Liver (tissue), 9 donors: ENCODE data around the gene CHRM4. TPM values are rescaled to one million over a fixed set of nuclear protein-coding genes. Genes with fewer than 3 reads are reported as not detected.

Source experiments
- DNase-seq: peaks from one replicate; pipeline ENCODE4 v3.0.0-alpha.2; 2017; ENCODE audit warnings: low spot score
- H3K27ac ChIP-seq, 2 donors: one replicate each; pipeline ENCODE4 v1.7.0; 2013; ENCODE audit warnings: inconsistent platforms in 2 of 2, low read length in 2 of 2, control low read depth in 1 of 2, low read depth in 1 of 2, mild to moderate bottlenecking in 1 of 2
- H3K27me3 ChIP-seq, 4 donors: one replicate each; pipeline versions ENCODE4 v1.6.1 to v1.7.0; 2013; ENCODE audit warnings: low read length in 3 of 4, inconsistent platforms in 1 of 4, mild to moderate bottlenecking in 1 of 4, moderate library complexity in 1 of 4; ENCODE audit not compliant: control insufficient read depth in 4 of 4, insufficient read depth in 4 of 4
- H3K36me3 ChIP-seq, 4 donors: one replicate each; pipeline versions ENCODE4 v1.6.1 to v1.7.0; 2013; ENCODE audit warnings: low read length in 3 of 4, mild to moderate bottlenecking in 3 of 4, low read depth in 1 of 4, moderate library complexity in 1 of 4; ENCODE audit not compliant: control insufficient read depth in 4 of 4, insufficient read depth in 3 of 4
- H3K4me1 ChIP-seq, 4 donors: one replicate each; pipeline versions ENCODE4 v1.6.1 to v1.7.0; 2013; ENCODE audit warnings: low read length in 3 of 4, mild to moderate bottlenecking in 3 of 4, moderate library complexity in 1 of 4; ENCODE audit not compliant: control insufficient read depth in 4 of 4, insufficient read depth in 4 of 4
- H3K4me3 ChIP-seq, 3 donors: one replicate each; pipeline versions ENCODE4 v1.6.1 to v1.7.0; 2013; ENCODE audit warnings: low read length in 3 of 3, control low read depth in 1 of 3, low read depth in 1 of 3, mild to moderate bottlenecking in 1 of 3
- H3K9ac ChIP-seq, 2 donors: one replicate each; pipeline ENCODE4 v1.7.0; 2013; ENCODE audit warnings: low read length in 2 of 2, mild to moderate bottlenecking in 2 of 2, moderate library complexity in 2 of 2, control low read depth in 1 of 2, low read depth in 1 of 2
- H3K9me3 ChIP-seq, 4 donors: one replicate each; pipeline versions ENCODE4 v1.6.1 to v1.7.0; 2013; ENCODE audit warnings: low read length in 3 of 4; ENCODE audit not compliant: control insufficient read depth in 4 of 4
- ATF3 ChIP-seq: IDR thresholded peaks from 2 replicates; pipeline ENCODE4 v1.6.1; 2016; ENCODE audit warnings: antibody characterized with exemption
- CTCF ChIP-seq: fragments of 150-350 bp; IDR thresholded peaks from 2 replicates; pipeline ENCODE4 v1.5.1; 2017; ENCODE audit warnings: improper control_type of control experiment, low read depth, low read length; ENCODE audit not compliant: missing input control
- EGR1 ChIP-seq, 2 donors: IDR thresholded peaks; 2 replicates each; pipeline ENCODE4 v1.6.1; 2016 to 2018; ENCODE audit warnings: antibody characterized with exemption in 2 of 2, low read depth in 2 of 2
- FOXA2 ChIP-seq: IDR thresholded peaks from 2 replicates; pipeline ENCODE4 v1.6.1; 2016; ENCODE audit warnings: antibody characterized with exemption
- GABPA ChIP-seq, 2 donors: IDR thresholded peaks in 1 of 2; conservative IDR thresholded peaks in 1 of 2; 2 replicates each; pipeline ENCODE4 v1.6.1; 2016; ENCODE audit warnings: antibody characterized with exemption in 2 of 2, mild to moderate bottlenecking in 1 of 2, moderate library complexity in 1 of 2
- HNF4G ChIP-seq: IDR thresholded peaks from 2 replicates; pipeline ENCODE4 v1.6.1; 2016; ENCODE audit warnings: antibody characterized with exemption
- JUND ChIP-seq, 2 donors: IDR thresholded peaks; 2 replicates each; pipeline ENCODE4 v1.6.1; 2016; ENCODE audit warnings: antibody characterized with exemption in 2 of 2
- MAX ChIP-seq: IDR thresholded peaks from 2 replicates; pipeline ENCODE4 v1.6.1; 2016; ENCODE audit warnings: antibody characterized with exemption
- NR2F2 ChIP-seq: IDR thresholded peaks from 2 replicates; pipeline ENCODE4 v1.6.1; 2016; ENCODE audit warnings: antibody characterized with exemption
- YY1 ChIP-seq: IDR thresholded peaks from 2 replicates; pipeline ENCODE4 v1.6.1; 2016; ENCODE audit warnings: antibody characterized with exemption, mild to moderate bottlenecking
- WGBS: extraction: QIAGEN DNeasy Blood & Tissue Kit; methylation state at CpG from one replicate; pipeline ENCODE4 v1.1.7; 2013; 5-methylcytosine and 5-hydroxymethylcytosine counted together
- polyA plus RNA-seq, 2 donors: library from polyadenylated mRNA; stranded (reverse) in 1 of 2; unstranded in 1 of 2; fragments of 200-250 nt in 1 of 2; fragments of >200 nt in 1 of 2; fragmentation: Nextera tagmentation in 1 of 2; extraction: Ambion mirVana in 1 of 2; gene quantifications; one replicate each; pipeline versions ENCODE4 v1.2.1 to v1.2.3, GENCODE V29; 2013 to 2015
- total RNA-seq, 2 donors: library from RNA; depleted of rRNA; stranded (reverse); fragments of >200 nt; gene quantifications; one replicate each; pipeline ENCODE4 v1.2.3, GENCODE V29; 2014
- donor health status: healthy.
- donor health status: healthy.
- donor health status: healthy.
- donor health status: healthy.
- donor health status: healthy.

The CHRM4 gene
- total and polyA plus RNA-seq, 4 donors: 0.08 to 0.09 TPM; not detected in 2

DNA sequence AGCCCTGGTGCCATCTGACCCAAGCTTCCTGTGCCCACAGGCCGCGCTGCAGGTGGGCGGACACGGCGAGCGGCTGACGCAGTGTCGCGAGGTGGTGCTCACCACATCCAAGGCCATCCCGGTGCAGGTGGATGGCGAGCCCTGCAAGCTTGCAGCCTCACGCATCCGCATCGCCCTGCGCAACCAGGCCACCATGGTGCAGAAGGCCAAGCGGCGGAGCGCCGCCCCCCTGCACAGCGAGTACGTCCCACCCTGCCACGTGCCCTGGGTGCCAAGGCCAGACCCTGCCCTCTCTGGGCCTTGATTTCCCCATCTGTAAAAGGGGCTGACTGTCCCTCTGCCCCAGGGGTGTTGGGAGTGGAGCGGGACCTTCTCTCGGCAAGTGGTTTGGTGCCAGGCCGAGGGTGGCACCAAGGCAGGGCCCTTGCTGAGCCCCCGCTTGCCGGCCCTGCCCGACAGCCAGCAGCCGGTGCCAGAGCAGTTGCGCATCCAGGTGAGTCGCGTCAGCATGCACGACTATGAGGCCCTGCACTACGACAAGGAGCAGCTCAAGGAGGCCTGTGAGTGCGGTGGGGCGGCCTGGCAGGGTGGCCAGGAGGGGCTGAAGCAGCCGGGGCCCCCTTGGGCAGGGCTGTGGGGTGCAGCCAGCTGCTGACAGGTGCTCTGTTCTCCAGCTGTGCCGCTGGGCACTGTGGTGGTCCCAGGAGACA lies 16.0 kb downstream of the CHRM4 start:
- DNase-seq: no peak

GRCh38 chr11:46374815-46375214 lies 16.8 kb downstream of the CHRM4 start:
- no peak for DNase-seq
- H3K4me3 ChIP-seq: no peak overlapping the region
- 93% methylated on average over 15 of the region's 15 CpGs for WGBS
- H3K4me1 ChIP-seq: no peaks in the 10 kb centered on the region
- TF ChIP-seq NR2F2: no peak
- TF ChIP-seq CTCF: no peak
- no peak for TF ChIP-seq GABPA (IDR thresholded peaks at IDR 0.05 in 1 of 2, conservative IDR thresholded peaks at IDR 0.05 in 1 of 2)
- TF ChIP-seq MAX: no peak
- TF ChIP-seq ATF3: no peak
- no peaks in the 10 kb centered on the region for H3K9me3 ChIP-seq
- no peak overlapping the region for H3K27ac ChIP-seq
- no peaks in the 10 kb centered on the region for H3K27me3 ChIP-seq
- no peak overlapping the region for H3K9ac ChIP-seq
- peaks cover 7 to 53% (median 16%) of the 10 kb centered on the region in 4 donors for H3K36me3 ChIP-seq

More for the DNA sequence above, 16.0 kb downstream of the CHRM4 start:
- H3K36me3 ChIP-seq: peaks cover 7 to 47% (median 15%) of the 10 kb centered on the region in 4 donors
- no peak overlapping the region for H3K4me3 ChIP-seq
- whole genome bisulfite sequencing: 97% methylated on average over 38 of the region's 38 CpGs
- no peaks in the 10 kb centered on the region for H3K27me3 ChIP-seq
- no peaks in the 10 kb centered on the region for H3K4me1 ChIP-seq
- H3K9me3 ChIP-seq: no peaks in the 10 kb centered on the region
- H3K27ac ChIP-seq: no peak overlapping the region
- no peak for TF ChIP-seq CTCF
- TF ChIP-seq GABPA (IDR thresholded peaks at IDR 0.05 in 1 of 2, conservative IDR thresholded peaks at IDR 0.05 in 1 of 2): no peak
- no peak for TF ChIP-seq YY1
- TF ChIP-seq HNF4G: no peak
- no peak for TF ChIP-seq EGR1 (IDR thresholded peaks at IDR 0.05; ENCODE audit: low read depth in 2 of 2)
- no peak for TF ChIP-seq FOXA2
- TF ChIP-seq ATF3: no peak
- no peak for TF ChIP-seq NR2F2
- TF ChIP-seq JUND (IDR thresholded peaks at IDR 0.05): no peak
- H3K9ac ChIP-seq: no peak overlapping the region
